ENCODE data around the gene AADACL4.

AADACL4 gene

DNA sequence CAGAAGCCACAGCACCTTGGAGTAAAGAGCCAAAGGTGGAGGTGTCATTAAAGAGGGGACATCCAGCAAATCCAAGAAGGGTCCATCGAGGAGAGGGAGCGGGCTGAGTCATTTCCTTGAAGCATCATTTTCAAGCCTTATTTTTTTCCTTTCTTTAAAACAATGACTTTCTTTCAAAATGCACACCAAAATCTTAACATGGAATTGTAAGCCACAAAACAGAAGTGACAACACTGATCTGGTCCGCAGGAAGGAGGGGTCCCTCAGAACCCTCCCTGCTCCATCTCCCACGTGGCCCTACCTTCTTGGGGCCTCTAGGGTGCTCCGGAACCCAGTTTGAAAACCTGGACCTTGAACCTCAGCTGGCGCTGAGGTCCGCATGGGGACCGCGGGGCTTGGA is 40.7 kb upstream of the AADACL4 start:
- WGBS (ENCODE audit: insufficient coverage) = 84% methylated on average over 7 of the region's 9 CpGs
- Histone ChIP-seq H3K27ac (ENCODE audit: insufficient read depth in 1 of 2, low read depth in 1 of 2, low read length in 2 of 2, poor library complexity in 1 of 2, severe bottlenecking in 2 of 2) (no peak overlapping the region), H3K4me3 (ENCODE audit: control insufficient read depth in 1 of 7, extremely low read depth in 1 of 7, insufficient read depth in 4 of 7, low read depth in 2 of 7, low read length in 6 of 7) (no peak overlapping the region), H3K9me3 (ENCODE audit: control extremely low read depth in 1 of 5, control insufficient read depth in 4 of 5, insufficient read depth in 2 of 5, low read depth in 1 of 5, low read length in 4 of 5) (peaks cover 0 to 3% (median 0%) of the 10 kb centered on the region in 5 experiments), H3K36me3 (ENCODE audit: control insufficient read depth in 4 of 4, insufficient read depth in 4 of 4, low read length in 3 of 4) (no peaks in the 10 kb centered on the region), H3K27me3 (replicated peaks in 2 of 5; ENCODE audit: control insufficient read depth in 4 of 5, insufficient read depth in 5 of 5, low read length in 4 of 5) (peaks cover 0 to 2% (median 0%) of the 10 kb centered on the region in 5 experiments), H3K4me1 (ENCODE audit: control extremely low read depth in 1 of 4, control insufficient read depth in 4 of 4, insufficient read depth in 4 of 4, low read length in 3 of 4) (peaks cover 4 to 21% (median 12%) of the 10 kb centered on the region in 4 experiments)
- DNase-seq = no peak
- CTCF ChIA-PET = interaction anchor here (0.6 to 5.4 kb wide), 4 partner anchors 12 to 129 kb away, joined by 3 to 37 read pairs (median 4); partner anchors contain the start of gene DHRS3
- POLR2A ChIA-PET = no interaction called here

DNA sequence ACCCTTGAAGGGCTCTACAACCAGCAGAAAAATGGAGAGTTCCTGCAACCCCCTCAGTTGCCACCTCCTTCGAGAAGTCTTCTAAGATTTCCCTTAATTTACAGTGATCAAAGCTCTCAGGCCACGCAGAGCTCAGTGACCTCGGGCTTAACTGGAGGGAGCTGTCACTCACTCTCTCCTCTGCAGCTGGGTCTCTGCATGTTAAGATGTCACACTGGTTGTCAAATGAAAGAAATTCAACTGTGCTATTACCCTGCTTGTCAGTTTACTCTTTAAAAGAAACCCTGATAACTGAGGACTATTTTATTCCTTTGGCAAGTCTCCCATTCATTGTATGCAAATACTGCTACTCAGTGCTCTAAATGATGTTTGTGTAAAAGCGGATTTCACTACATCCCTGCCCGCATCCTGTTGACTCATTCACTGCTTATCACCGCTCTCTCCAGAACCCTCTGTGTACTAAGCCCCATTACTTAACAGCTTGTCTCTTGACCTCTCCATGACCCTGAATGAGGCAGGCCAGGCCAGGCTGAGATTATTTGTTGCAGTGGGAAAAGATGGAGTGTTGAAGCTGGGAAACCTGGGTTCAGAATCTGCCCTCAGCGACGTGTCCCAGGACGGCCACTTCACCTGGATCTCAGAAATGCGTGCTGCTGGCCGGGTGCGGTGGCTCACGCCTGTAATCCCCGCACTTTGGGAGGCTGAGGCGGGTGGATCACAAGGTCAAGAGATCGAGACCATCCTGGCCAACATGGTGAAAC is 39.6 kb upstream of the AADACL4 start:
- Histone ChIP-seq H3K27ac (ENCODE audit: insufficient read depth in 1 of 2, low read depth in 1 of 2, low read length in 2 of 2, poor library complexity in 1 of 2, severe bottlenecking in 2 of 2) (no peak overlapping the region), H3K36me3 (ENCODE audit: control insufficient read depth in 4 of 4, insufficient read depth in 4 of 4, low read length in 3 of 4) (no peaks in the 10 kb centered on the region), H3K4me3 (ENCODE audit: control insufficient read depth in 1 of 7, extremely low read depth in 1 of 7, insufficient read depth in 4 of 7, low read depth in 2 of 7, low read length in 6 of 7) (no peak overlapping the region), H3K4me1 (ENCODE audit: control extremely low read depth in 1 of 4, control insufficient read depth in 4 of 4, insufficient read depth in 4 of 4, low read length in 3 of 4) (peaks cover 4 to 21% (median 12%) of the 10 kb centered on the region in 4 experiments), H3K9me3 (ENCODE audit: control extremely low read depth in 1 of 5, control insufficient read depth in 4 of 5, insufficient read depth in 2 of 5, low read depth in 1 of 5, low read length in 4 of 5) (peaks cover 0 to 3% (median 0%) of the 10 kb centered on the region in 5 experiments), H3K27me3 (replicated peaks in 2 of 5; ENCODE audit: control insufficient read depth in 4 of 5, insufficient read depth in 5 of 5, low read length in 4 of 5) (peaks cover 0 to 2% (median 0%) of the 10 kb centered on the region in 5 experiments)
- ChIA-PET POLR2A (interaction anchor here (1.0 to 1.2 kb wide), 2 partner anchors 12 to 14 kb away, joined by 3 to 4 read pairs; partner anchors contain the start of gene DHRS3), CTCF (interaction anchor here (1.2 to 5.4 kb wide), 4 partner anchors 9 to 16 kb away, joined by 5 to 37 read pairs (median 6); partner anchors contain the start of gene DHRS3)
- 57% methylated on average over 7 of the region's 16 CpGs for WGBS (ENCODE audit: insufficient coverage)
- DNase-seq = peak; percentile 82 to 95 (median 93)

DNA sequence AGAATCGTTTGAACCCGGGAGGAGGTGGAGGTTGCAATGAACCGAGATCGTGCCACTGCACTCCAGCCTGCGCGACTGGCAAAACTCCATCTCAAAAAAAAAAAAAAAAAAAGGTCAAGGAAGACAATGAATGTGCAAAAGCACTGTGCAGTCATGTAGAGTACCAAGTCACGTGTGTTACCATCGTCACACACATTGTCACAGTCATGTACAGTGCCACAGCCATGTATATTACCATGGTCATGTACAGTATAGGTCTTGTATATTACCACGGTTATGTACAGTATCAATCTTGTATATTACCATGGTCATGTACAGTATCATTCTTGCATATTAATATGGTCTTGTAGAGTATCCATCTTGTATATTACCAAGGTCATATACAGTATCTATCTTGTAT is 38.9 kb upstream of the AADACL4 start:
- POLR2A ChIA-PET = interaction anchor here (1.0 to 1.2 kb wide), 2 partner anchors 12 to 13 kb away, joined by 3 to 4 read pairs; partner anchors contain the start of gene DHRS3
- peaks cover 0 to 2% (median 0%) of the 10 kb centered on the region in 5 experiments for H3K27me3 ChIP-seq (replicated peaks in 2 of 5; ENCODE audit: control insufficient read depth in 4 of 5, insufficient read depth in 5 of 5, low read length in 4 of 5)
- H3K4me3 ChIP-seq (ENCODE audit: control insufficient read depth in 1 of 7, extremely low read depth in 1 of 7, insufficient read depth in 4 of 7, low read depth in 2 of 7, low read length in 6 of 7) = no peak overlapping the region
- peak in 1 of 3 donors; percentile 10 for DNase-seq
- WGBS (ENCODE audit: insufficient coverage) = 85% methylated on average over 8 of the region's 9 CpGs
- no peak overlapping the region for H3K27ac ChIP-seq (ENCODE audit: insufficient read depth in 1 of 2, low read depth in 1 of 2, low read length in 2 of 2, poor library complexity in 1 of 2, severe bottlenecking in 2 of 2)
- H3K4me1 ChIP-seq (ENCODE audit: control extremely low read depth in 1 of 4, control insufficient read depth in 4 of 4, insufficient read depth in 4 of 4, low read length in 3 of 4) = peaks cover 4 to 21% (median 12%) of the 10 kb centered on the region in 4 experiments
- peaks cover 0 to 3% (median 0%) of the 10 kb centered on the region in 5 experiments for H3K9me3 ChIP-seq (ENCODE audit: control extremely low read depth in 1 of 5, control insufficient read depth in 4 of 5, insufficient read depth in 2 of 5, low read depth in 1 of 5, low read length in 4 of 5)
- H3K36me3 ChIP-seq (ENCODE audit: control insufficient read depth in 4 of 4, insufficient read depth in 4 of 4, low read length in 3 of 4) = no peaks in the 10 kb centered on the region
- CTCF ChIA-PET = interaction anchor here (1.2 to 5.4 kb wide), 3 partner anchors 9 to 15 kb away, joined by 5 to 37 read pairs (median 6); partner anchors contain the start of gene DHRS3

DNA sequence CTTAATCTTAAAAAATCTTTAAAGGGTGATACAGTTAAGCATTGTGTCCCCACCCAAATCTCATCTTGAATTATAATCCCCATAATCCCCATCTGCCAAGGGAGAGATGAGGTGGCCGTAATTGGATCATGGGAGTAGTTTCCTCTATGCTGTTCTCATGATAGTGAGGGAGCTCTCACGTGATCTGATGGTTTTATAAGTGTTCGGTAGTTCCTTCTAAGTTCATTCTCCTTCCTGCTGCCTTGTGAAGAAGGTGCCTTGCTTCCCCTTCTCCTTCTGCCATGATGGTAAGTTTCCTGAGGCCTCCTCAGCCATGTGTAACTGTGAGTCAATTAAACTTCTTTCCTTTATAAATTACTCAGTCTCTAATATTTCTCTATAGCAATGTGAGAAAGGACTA is 36.6 kb upstream of the AADACL4 start:
- no peak for DNase-seq
- ChIA-PET POLR2A (no interaction called here), CTCF (no interaction called here)
- Histone ChIP-seq H3K27me3 (replicated peaks in 2 of 5; ENCODE audit: control insufficient read depth in 4 of 5, insufficient read depth in 5 of 5, low read length in 4 of 5) (peaks cover 0 to 3% (median 0%) of the 10 kb centered on the region in 5 experiments), H3K9me3 (ENCODE audit: control extremely low read depth in 1 of 5, control insufficient read depth in 4 of 5, insufficient read depth in 2 of 5, low read depth in 1 of 5, low read length in 4 of 5) (peaks cover 0 to 3% (median 0%) of the 10 kb centered on the region in 5 experiments), H3K36me3 (ENCODE audit: control insufficient read depth in 4 of 4, insufficient read depth in 4 of 4, low read length in 3 of 4) (no peaks in the 10 kb centered on the region), H3K4me1 (ENCODE audit: control extremely low read depth in 1 of 4, control insufficient read depth in 4 of 4, insufficient read depth in 4 of 4, low read length in 3 of 4) (peaks cover 4 to 11% (median 8%) of the 10 kb centered on the region in 4 experiments), H3K27ac (ENCODE audit: insufficient read depth in 1 of 2, low read depth in 1 of 2, low read length in 2 of 2, poor library complexity in 1 of 2, severe bottlenecking in 2 of 2) (no peak overlapping the region), H3K4me3 (ENCODE audit: control insufficient read depth in 1 of 7, extremely low read depth in 1 of 7, insufficient read depth in 4 of 7, low read depth in 2 of 7, low read length in 6 of 7) (no peak overlapping the region)
- 91% methylated on average over 2 of the region's 3 CpGs for WGBS (ENCODE audit: insufficient coverage)

DNA sequence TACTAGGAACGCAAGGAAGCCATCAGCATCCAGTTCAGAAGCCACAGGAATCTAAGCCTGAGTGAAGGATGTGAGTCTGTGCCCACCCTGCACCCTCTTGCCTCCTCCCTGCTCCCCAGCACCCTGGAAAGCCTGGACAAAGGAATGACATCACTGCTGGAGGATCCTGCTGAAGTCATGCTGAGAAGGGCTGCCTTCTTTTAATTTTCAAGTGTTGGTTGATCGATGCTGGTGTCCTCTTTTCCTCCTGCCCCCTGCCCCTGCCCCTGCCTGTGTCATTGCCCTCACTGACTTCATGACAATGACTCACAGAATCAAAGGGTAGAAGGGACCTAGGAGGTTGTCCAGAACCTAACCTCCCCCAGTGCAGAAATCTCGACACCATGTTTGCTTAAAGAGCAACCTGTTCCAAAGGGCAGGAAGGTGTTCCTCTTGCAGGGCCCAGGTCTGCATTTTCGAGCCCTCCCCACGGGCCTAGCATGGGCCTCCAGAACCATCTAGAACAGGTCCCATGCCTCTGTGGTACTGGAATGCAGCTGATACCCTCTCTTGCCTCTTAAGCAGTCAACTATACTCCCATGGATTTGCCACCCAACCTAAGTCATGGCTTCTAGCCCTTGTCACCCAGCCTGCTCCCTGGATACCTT is 35.5 kb upstream of the AADACL4 start:
- H3K36me3 ChIP-seq (ENCODE audit: control insufficient read depth in 4 of 4, insufficient read depth in 4 of 4, low read length in 3 of 4) = no peaks in the 10 kb centered on the region
- no peak for DNase-seq
- POLR2A ChIA-PET = no interaction called here
- no peak overlapping the region for H3K4me3 ChIP-seq (ENCODE audit: control insufficient read depth in 1 of 7, extremely low read depth in 1 of 7, insufficient read depth in 4 of 7, low read depth in 2 of 7, low read length in 6 of 7)
- peaks cover 0 to 3% (median 0%) of the 10 kb centered on the region in 5 experiments for H3K27me3 ChIP-seq (replicated peaks in 2 of 5; ENCODE audit: control insufficient read depth in 4 of 5, insufficient read depth in 5 of 5, low read length in 4 of 5)
- peaks cover 4 to 11% (median 7%) of the 10 kb centered on the region in 4 experiments for H3K4me1 ChIP-seq (ENCODE audit: control extremely low read depth in 1 of 4, control insufficient read depth in 4 of 4, insufficient read depth in 4 of 4, low read length in 3 of 4)
- peaks cover 0 to 3% (median 0%) of the 10 kb centered on the region in 5 experiments for H3K9me3 ChIP-seq (ENCODE audit: control extremely low read depth in 1 of 5, control insufficient read depth in 4 of 5, insufficient read depth in 2 of 5, low read depth in 1 of 5, low read length in 4 of 5)
- 97% methylated on average over 3 of the region's 5 CpGs for WGBS (ENCODE audit: insufficient coverage)
- CTCF ChIA-PET = no interaction called here
- no peak overlapping the region for H3K27ac ChIP-seq (ENCODE audit: insufficient read depth in 1 of 2, low read depth in 1 of 2, low read length in 2 of 2, poor library complexity in 1 of 2, severe bottlenecking in 2 of 2)

DNA sequence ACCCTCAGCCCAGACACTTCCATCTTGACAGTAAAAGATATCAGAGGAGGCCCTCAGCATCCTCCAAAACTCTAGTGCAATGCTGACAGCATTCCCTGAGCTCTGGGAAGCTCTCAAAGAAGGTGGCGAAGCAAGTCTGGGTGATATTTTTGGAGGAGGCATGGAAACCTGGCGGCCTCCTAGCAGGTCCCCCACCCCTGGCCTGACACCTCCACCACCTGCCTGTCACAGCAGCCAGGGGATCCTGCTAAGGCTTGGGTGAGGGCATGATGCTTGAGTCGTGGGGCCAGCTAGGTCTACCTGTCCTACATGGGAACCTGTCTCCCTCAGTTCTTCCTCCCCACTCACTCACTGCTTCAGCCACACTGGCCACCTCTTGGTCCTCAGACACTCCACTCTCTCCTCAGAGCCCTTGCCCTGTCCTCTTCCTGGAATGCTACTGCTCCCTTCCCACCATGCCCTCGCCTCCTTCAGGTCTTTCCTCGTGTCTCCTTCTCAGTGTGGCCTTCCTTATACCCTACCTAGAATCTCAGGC is 34.3 kb upstream of the AADACL4 start:
- no peaks in the 10 kb centered on the region for H3K36me3 ChIP-seq (ENCODE audit: control insufficient read depth in 4 of 4, insufficient read depth in 4 of 4, low read length in 3 of 4)
- H3K27ac ChIP-seq (ENCODE audit: insufficient read depth in 1 of 2, low read depth in 1 of 2, low read length in 2 of 2, poor library complexity in 1 of 2, severe bottlenecking in 2 of 2) = no peak overlapping the region
- H3K27me3 ChIP-seq (replicated peaks in 2 of 5; ENCODE audit: control insufficient read depth in 4 of 5, insufficient read depth in 5 of 5, low read length in 4 of 5) = peaks cover 0 to 9% (median 0%) of the 10 kb centered on the region in 5 experiments
- DNase-seq = no peak
- CTCF ChIA-PET = no interaction called here
- peaks cover 0 to 3% (median 0%) of the 10 kb centered on the region in 5 experiments for H3K9me3 ChIP-seq (ENCODE audit: control extremely low read depth in 1 of 5, control insufficient read depth in 4 of 5, insufficient read depth in 2 of 5, low read depth in 1 of 5, low read length in 4 of 5)
- POLR2A ChIA-PET = no interaction called here
- 100% methylated on average over 4 of the region's 5 CpGs for WGBS (ENCODE audit: insufficient coverage)
- no peak overlapping the region for H3K4me3 ChIP-seq (ENCODE audit: control insufficient read depth in 1 of 7, extremely low read depth in 1 of 7, insufficient read depth in 4 of 7, low read depth in 2 of 7, low read length in 6 of 7)
- H3K4me1 ChIP-seq (ENCODE audit: control extremely low read depth in 1 of 4, control insufficient read depth in 4 of 4, insufficient read depth in 4 of 4, low read length in 3 of 4) = peaks cover 0 to under 1% (median under 1%) of the 10 kb centered on the region in 4 experiments
